Naive thymus-derived CD4-positive, alpha-beta T cell (primary cell): ENCODE data around the gene GPX5. TPM values are rescaled to one million over a fixed set of nuclear protein-coding genes. Genes with fewer than 3 reads are reported as not detected.

Experiments used
- ATAC-seq: fragments of 150-1000 bp; cut with Tn5 transposase; 2 replicates; pipeline ENCODE4 v1.10.0; 2021; ENCODE audit warnings: mild to moderate bottlenecking, moderate library complexity
- CTCF ChIA-PET: fragments of 350-600 bp; sonication (Branson Sonifier 250); formaldehyde crosslinking; loops from one replicate; lab custom pipeline; 2021; ENCODE audit warnings: antibody characterized with exemption; lab: Charles Lee
- POLR2A ChIA-PET: fragments of 350-600 bp; sonication (Branson Sonifier 250); formaldehyde crosslinking; loops from one replicate; lab custom pipeline; 2021; ENCODE audit warnings: antibody characterized with exemption, inconsistent platforms; lab: Charles Lee
- DNase-seq, 9 donors: peaks; one replicate each; pipeline versions ENCODE4 v3.0.0 to v3.0.0-alpha.2; 2020 to 2022; ENCODE audit warnings: mixed read lengths in 1 of 9
- H3K27ac ChIP-seq: one replicate; pipeline ENCODE4 v1.7.0; 2013; ENCODE audit warnings: mild to moderate bottlenecking, low read depth, low read length, moderate library complexity
- H3K27me3 ChIP-seq, 2 donors: one replicate each; pipeline ENCODE4 v1.7.0; 2013; ENCODE audit warnings: low read length in 2 of 2, mild to moderate bottlenecking in 2 of 2, moderate library complexity in 2 of 2; ENCODE audit not compliant: control insufficient read depth in 2 of 2, insufficient read depth in 2 of 2
- H3K36me3 ChIP-seq, 3 experiments: 1 replicate in 2 of 3; 2 replicates in 1 of 3; pipeline ENCODE4 v1.7.0; 2013; ENCODE audit warnings: low read length in 3 of 3, mild to moderate bottlenecking in 3 of 3, moderate library complexity in 1 of 3; ENCODE audit not compliant: insufficient read depth in 3 of 3, control insufficient read depth in 2 of 3
- H3K4me1 ChIP-seq, 2 donors: one replicate each; pipeline ENCODE4 v1.7.0; 2013; ENCODE audit warnings: low read length in 2 of 2, mild to moderate bottlenecking in 2 of 2, moderate library complexity in 1 of 2; ENCODE audit not compliant: control insufficient read depth in 2 of 2, insufficient read depth in 2 of 2
- H3K4me3 ChIP-seq: 2 replicates; pipeline ENCODE4 v1.7.0; 2013; ENCODE audit warnings: mild to moderate bottlenecking, low read length
- H3K9me3 ChIP-seq, 3 experiments: 1 replicate in 2 of 3; 2 replicates in 1 of 3; pipeline ENCODE4 v1.7.0; 2013; ENCODE audit warnings: low read length in 3 of 3; ENCODE audit not compliant: control insufficient read depth in 2 of 3
- H3K27ac Mint-ChIP-seq, 9 donors: one replicate each; pipeline ENCODE4 v1.8.0; 2020 to 2022; ENCODE audit warnings: mixed read lengths in 9 of 9, mild to moderate bottlenecking in 8 of 9, moderate library complexity in 5 of 9, inconsistent platforms in 2 of 9
- H3K27me3 Mint-ChIP-seq, 5 donors: one replicate each; pipeline ENCODE4 v1.8.0; 2021 to 2022; ENCODE audit warnings: mixed read lengths in 5 of 5, mild to moderate bottlenecking in 1 of 5
- H3K36me3 Mint-ChIP-seq, 5 donors: one replicate each; pipeline ENCODE4 v1.8.0; 2020 to 2022; ENCODE audit warnings: mixed read lengths in 5 of 5, mild to moderate bottlenecking in 3 of 5, inconsistent platforms in 1 of 5
- H3K4me1 Mint-ChIP-seq, 7 donors: one replicate each; pipeline ENCODE4 v1.8.0; 2020 to 2022; ENCODE audit warnings: mixed read lengths in 7 of 7, mild to moderate bottlenecking in 3 of 7, inconsistent platforms in 1 of 7
- H3K4me3 Mint-ChIP-seq, 10 donors: one replicate each; pipeline ENCODE4 v1.8.0; 2020 to 2022; ENCODE audit warnings: mild to moderate bottlenecking in 10 of 10, mixed read lengths in 10 of 10, moderate library complexity in 6 of 10, inconsistent platforms in 2 of 10
- H3K9me3 Mint-ChIP-seq, 11 donors: one replicate each; pipeline ENCODE4 v1.8.0; 2020 to 2022; ENCODE audit warnings: mixed read lengths in 11 of 11, mild to moderate bottlenecking in 4 of 11, inconsistent platforms in 1 of 11, moderate library complexity in 1 of 11
- intact Hi-C, 2 donors: fragments of 100-400 bp; cut with micrococcal nuclease; formaldehyde crosslinking; loops; one replicate each; pipeline ENCODE4 v1.15.1; 2023
- polyA plus RNA-seq, 2 donors: library from polyadenylated mRNA; unstranded; fragments of 300-500 nt; fragmentation: Illumina TruSeq; gene quantifications; one replicate each; pipeline ENCODE4 v1.2.3, GENCODE V29; 2021
- total RNA-seq, 6 experiments: library from RNA in 5 of 6; stranded (reverse) in 5 of 6; gene quantifications; 1 replicate in 5 of 6; 2 replicates in 1 of 6; pipeline ENCODE4 v1.2.3 and lab custom pipeline; 2021 to 2026

The GPX5 gene
- not detected for total RNA-seq
- not detected for polyA plus RNA-seq
- total RNA-seq (lab: John Stamatoyannopoulos, UW), result not detected

- H3K4me1 Mint-ChIP-seq, result peaks cover 10 to 40% (median 30%) of the 10 kb centered on the region in 7 donors
- H3K4me3 Mint-ChIP-seq, result peak within 1 kb of the TSS in 3 of 10 donors; percentile 5 to 23 (median 10)
- no peaks in the 10 kb centered on the region for H3K9me3 Mint-ChIP-seq
- Histone ChIP-seq H3K36me3 (no peaks in the 10 kb centered on the region), H3K9me3 (no peaks in the 10 kb centered on the region), H3K4me1 (peaks cover 0 to 25% of the 10 kb centered on the region in 2 donors), H3K27me3 (no peaks in the 10 kb centered on the region), H3K4me3 (no peak within 1 kb of the TSS), H3K27ac (no peak within 1 kb of the TSS)
- no peak within 1 kb of the TSS for H3K27ac Mint-ChIP-seq
- ChIA-PET POLR2A (interaction anchor here (0.6 to 0.7 kb wide), 2 partner anchors 19 to 635 kb away, joined by 3 read pairs; a partner anchor contains a TSS), CTCF (interaction anchor here (1.0 kb wide), 1 partner anchor 15 kb away, joined by 3 read pairs; no protein-coding TSS in a partner anchor)
- peaks cover 0 to 60% (median 42%) of the 10 kb centered on the region in 5 donors for H3K27me3 Mint-ChIP-seq
- peak in 6 of 9 donors; percentile 12 to 37 (median 22) for DNase-seq
- intact Hi-C loops, result no loop called here
- peaks cover 0 to 2% (median 0%) of the 10 kb centered on the region in 5 donors for H3K36me3 Mint-ChIP-seq
- peak; percentile 48 for ATAC-seq
Measured at GRCh38 chr6:28525496-28526039, at the start of gene GPX5. TSS of gene GPX5 (plus strand) at chr6:28525881. CDS start at chr6:28526014, 133 bp downstream.

DNA sequence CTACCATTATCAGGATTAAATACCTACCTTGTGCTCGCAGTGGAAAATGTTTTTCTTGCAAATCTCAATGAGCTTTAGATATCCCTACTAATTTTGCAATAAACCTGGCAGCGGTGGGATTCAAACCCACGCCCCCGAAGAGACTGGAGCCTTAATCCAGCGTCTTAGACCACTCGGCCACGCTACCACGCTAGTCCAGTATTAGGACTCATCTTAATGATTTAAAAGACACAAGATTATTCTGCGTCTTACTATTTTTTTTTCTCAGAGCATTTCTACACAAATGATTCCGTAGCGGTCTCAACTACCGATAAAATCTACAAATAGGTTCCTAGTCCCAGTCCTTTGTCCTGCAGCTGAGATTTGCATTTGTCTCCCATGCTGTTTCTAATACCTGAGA, 47.2 kb upstream of the GPX5 start:
- POLR2A ChIA-PET, result no interaction called here
- peaks cover 0 to 7% of the 10 kb centered on the region in 2 donors for H3K27me3 ChIP-seq
- intact Hi-C loops, result no loop called here

DNA sequence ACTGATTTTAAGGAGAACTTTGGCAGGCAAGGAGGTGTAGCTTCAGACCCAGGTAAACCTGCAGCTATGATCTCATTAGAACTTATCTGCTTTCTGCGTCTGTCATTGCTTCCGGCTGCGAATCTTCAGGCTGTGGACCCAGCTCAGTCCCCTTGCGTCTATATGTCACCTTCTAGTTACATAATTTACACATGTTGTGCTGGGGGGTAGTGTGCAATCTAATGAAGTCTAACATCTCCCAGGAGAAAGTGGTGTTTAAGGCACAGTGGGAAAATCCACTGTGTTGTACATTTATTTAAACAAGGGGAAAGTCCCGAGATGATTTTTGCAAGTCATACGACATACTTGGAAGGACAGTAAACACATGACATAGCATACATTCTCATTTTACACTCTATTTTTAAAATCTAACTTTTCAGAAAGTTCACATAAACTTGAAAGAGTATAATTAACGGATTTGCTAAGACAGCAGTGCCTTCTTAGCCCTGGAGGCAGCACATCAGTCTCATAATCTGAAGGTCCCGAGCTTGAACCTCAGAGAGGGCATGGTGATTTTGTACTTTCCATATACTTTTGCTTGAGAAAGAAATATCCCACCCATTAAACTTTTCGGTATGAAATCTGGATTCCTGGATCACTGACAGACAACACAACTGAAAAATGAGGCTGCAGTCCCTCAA, 45.3 kb upstream of the GPX5 start:
- H3K4me3 Mint-ChIP-seq, result no peak overlapping the region
- Histone ChIP-seq H3K4me1 (no peaks in the 10 kb centered on the region), H3K9me3 (no peaks in the 10 kb centered on the region), H3K27ac (no peak overlapping the region), H3K27me3 (peaks cover 0 to 7% of the 10 kb centered on the region in 2 donors), H3K36me3 (no peaks in the 10 kb centered on the region), H3K4me3 (no peak overlapping the region)
- H3K27me3 Mint-ChIP-seq, result peaks cover 57 to 82% (median 68%) of the 10 kb centered on the region in 5 donors
- H3K4me1 Mint-ChIP-seq, result peaks cover 2 to 10% (median 5%) of the 10 kb centered on the region in 7 donors
- intact Hi-C loops, result no loop called here
- ATAC-seq (no peak), DNase-seq (no peak)
- H3K9me3 Mint-ChIP-seq, result peaks cover 0 to 5% (median 0%) of the 10 kb centered on the region in 11 donors
- peaks cover 0 to 7% (median 0%) of the 10 kb centered on the region in 5 donors for H3K36me3 Mint-ChIP-seq
- ChIA-PET POLR2A (no interaction called here), CTCF (no interaction called here)
- H3K27ac Mint-ChIP-seq, result no peak overlapping the region

More for the DNA sequence above, 47.2 kb upstream of the GPX5 start:
- ATAC-seq (no peak), DNase-seq (no peak)
- no peaks in the 10 kb centered on the region for H3K4me1 ChIP-seq
- H3K27ac Mint-ChIP-seq, result no peak overlapping the region
- H3K36me3 Mint-ChIP-seq, result no peaks in the 10 kb centered on the region
- no peaks in the 10 kb centered on the region for H3K9me3 ChIP-seq
- no peak overlapping the region for H3K27ac ChIP-seq
- no peaks in the 10 kb centered on the region for H3K36me3 ChIP-seq
- peaks cover 0 to 4% (median 0%) of the 10 kb centered on the region in 11 donors for H3K9me3 Mint-ChIP-seq
- H3K4me1 Mint-ChIP-seq, result peaks cover 2 to 16% (median 10%) of the 10 kb centered on the region in 7 donors
- CTCF ChIA-PET, result interaction anchor here (0.7 kb wide), 1 partner anchor 51 kb away, joined by 3 read pairs; no protein-coding TSS in a partner anchor
- no peak overlapping the region for H3K4me3 ChIP-seq
- peaks cover 62 to 89% (median 73%) of the 10 kb centered on the region in 5 donors for H3K27me3 Mint-ChIP-seq
- peak overlapping the region in 3 of 10 donors; percentile 1 to 14 (median 1) for H3K4me3 Mint-ChIP-seq

GRCh38 chr6:28485482-28485881, 40.2 kb upstream of the GPX5 start:
- peaks cover 0 to 4% of the 10 kb centered on the region in 2 donors for H3K27me3 ChIP-seq
- ATAC-seq (no peak), DNase-seq (no peak)
- H3K27me3 Mint-ChIP-seq, result peaks cover 25 to 76% (median 61%) of the 10 kb centered on the region in 5 donors
- peaks cover 8 to 21% (median 16%) of the 10 kb centered on the region in 7 donors for H3K4me1 Mint-ChIP-seq
- ChIA-PET CTCF (no interaction called here), POLR2A (no interaction called here)
- no peaks in the 10 kb centered on the region for H3K9me3 ChIP-seq
- peaks cover 0 to 32% (median 4%) of the 10 kb centered on the region in 11 donors for H3K9me3 Mint-ChIP-seq
- H3K4me3 Mint-ChIP-seq, result no peak overlapping the region
- peaks cover 0 to 14% of the 10 kb centered on the region in 2 donors for H3K4me1 ChIP-seq
- no peak overlapping the region for H3K4me3 ChIP-seq
- peaks cover 0 to 8% (median 1%) of the 10 kb centered on the region in 5 donors for H3K36me3 Mint-ChIP-seq
- no peaks in the 10 kb centered on the region for H3K36me3 ChIP-seq
- H3K27ac Mint-ChIP-seq, result no peak overlapping the region
- no peak overlapping the region for H3K27ac ChIP-seq
- intact Hi-C loops, result no loop called here

- peaks cover 13 to 26% (median 20%) of the 10 kb centered on the region in 7 donors for H3K4me1 Mint-ChIP-seq
- CTCF ChIA-PET, result no interaction called here
Measured at GRCh38 chr6:28486533-28486932, 39.1 kb upstream of the GPX5 start.

DNA sequence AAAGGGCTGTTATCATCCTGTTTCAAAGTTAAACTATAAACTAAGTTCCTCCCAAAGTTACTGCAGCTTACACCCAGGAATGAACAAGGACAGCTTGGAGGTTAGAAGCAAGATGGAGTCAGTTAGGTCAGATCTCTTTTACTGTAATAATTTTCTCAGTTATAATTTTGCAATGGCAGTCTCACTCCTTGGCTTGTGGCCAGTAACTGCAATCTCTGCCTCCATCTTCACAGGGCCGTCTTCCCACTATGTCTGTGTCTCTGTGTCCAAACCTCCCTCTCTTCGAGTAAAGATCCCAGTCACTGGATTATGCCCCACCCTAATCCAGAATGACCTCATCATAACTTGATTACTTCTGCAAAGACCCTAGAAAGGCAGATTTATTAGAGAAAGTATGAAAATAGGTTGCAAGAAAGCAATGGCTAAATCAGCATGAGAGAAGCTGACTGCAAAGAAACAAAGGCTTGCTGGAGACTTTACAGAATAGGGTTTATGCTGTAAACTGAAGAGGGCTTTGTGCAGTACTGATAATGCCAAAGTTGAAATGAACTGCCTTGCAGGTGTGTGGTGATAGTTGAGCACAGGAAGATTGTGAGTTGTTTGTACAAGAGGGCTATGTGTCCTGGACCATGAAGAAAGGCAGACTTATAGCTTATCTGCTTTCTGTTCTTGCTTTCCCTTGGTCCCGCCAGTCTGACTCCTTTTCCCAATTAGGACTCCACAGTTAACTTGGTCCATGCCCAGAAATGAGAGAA, 38.5 kb upstream of the GPX5 start:
- H3K27ac ChIP-seq, result no peak overlapping the region
- no peak overlapping the region for H3K4me3 ChIP-seq
- Mint-ChIP-seq H3K27me3 (peaks cover 19 to 73% (median 60%) of the 10 kb centered on the region in 5 donors), H3K9me3 (peaks cover 0 to 32% (median 4%) of the 10 kb centered on the region in 11 donors), H3K36me3 (peaks cover 0 to 8% (median 3%) of the 10 kb centered on the region in 5 donors), H3K4me1 (peaks cover 16 to 32% (median 20%) of the 10 kb centered on the region in 7 donors), H3K27ac (no peak overlapping the region), H3K4me3 (no peak overlapping the region)
- peaks cover 0 to 4% of the 10 kb centered on the region in 2 donors for H3K27me3 ChIP-seq
- ATAC-seq (no peak), DNase-seq (no peak)
- H3K4me1 ChIP-seq, result peaks cover 0 to 14% of the 10 kb centered on the region in 2 donors
- ChIA-PET POLR2A (interaction anchor here (0.8 kb wide), 1 partner anchor 376 kb away, joined by 3 read pairs; no protein-coding TSS in a partner anchor), CTCF (interaction anchor here (0.7 kb wide), 1 partner anchor 9 kb away, joined by 3 read pairs; no protein-coding TSS in a partner anchor)
- intact Hi-C loops, result no loop called here
- H3K36me3 ChIP-seq, result no peaks in the 10 kb centered on the region
- H3K9me3 ChIP-seq, result no peaks in the 10 kb centered on the region

More at GRCh38 chr6:28486533-28486932, 39.1 kb upstream of the GPX5 start:
- H3K9me3 ChIP-seq, result no peaks in the 10 kb centered on the region
- DNase-seq (no peak), ATAC-seq (no peak)
- POLR2A ChIA-PET, result no interaction called here
- intact Hi-C loops, result no loop called here
- no peak overlapping the region for H3K27ac Mint-ChIP-seq
- H3K36me3 Mint-ChIP-seq, result peaks cover 0 to 8% (median 3%) of the 10 kb centered on the region in 5 donors
- no peaks in the 10 kb centered on the region for H3K36me3 ChIP-seq
- H3K27ac ChIP-seq, result no peak overlapping the region
- no peak overlapping the region for H3K4me3 Mint-ChIP-seq
- H3K27me3 ChIP-seq, result peaks cover 0 to 4% of the 10 kb centered on the region in 2 donors
- peaks cover 0 to 32% (median 4%) of the 10 kb centered on the region in 11 donors for H3K9me3 Mint-ChIP-seq
- no peak overlapping the region for H3K4me3 ChIP-seq
- H3K27me3 Mint-ChIP-seq, result peaks cover 19 to 73% (median 59%) of the 10 kb centered on the region in 5 donors
- H3K4me1 ChIP-seq, result peaks cover 0 to 14% of the 10 kb centered on the region in 2 donors
